Stimulated activated CD4-positive, alpha-beta T cell treated with anti-CD3 and anti-CD28 coated beads, Interleukin-4, amount 100 ng/mL, for 4 hours (primary cell): ENCODE data around the gene CUTC.
"Not testable (repeated sequence)": the region's sequence is repeated elsewhere in the genome, so short reads cannot be mapped to it uniquely, and the experiment has no call there.

Experiments
- DNase-seq, 2 experiments: peaks; one replicate each; pipeline ENCODE4 v3.0.0-alpha.2; 2020

The CUTC gene

DNA sequence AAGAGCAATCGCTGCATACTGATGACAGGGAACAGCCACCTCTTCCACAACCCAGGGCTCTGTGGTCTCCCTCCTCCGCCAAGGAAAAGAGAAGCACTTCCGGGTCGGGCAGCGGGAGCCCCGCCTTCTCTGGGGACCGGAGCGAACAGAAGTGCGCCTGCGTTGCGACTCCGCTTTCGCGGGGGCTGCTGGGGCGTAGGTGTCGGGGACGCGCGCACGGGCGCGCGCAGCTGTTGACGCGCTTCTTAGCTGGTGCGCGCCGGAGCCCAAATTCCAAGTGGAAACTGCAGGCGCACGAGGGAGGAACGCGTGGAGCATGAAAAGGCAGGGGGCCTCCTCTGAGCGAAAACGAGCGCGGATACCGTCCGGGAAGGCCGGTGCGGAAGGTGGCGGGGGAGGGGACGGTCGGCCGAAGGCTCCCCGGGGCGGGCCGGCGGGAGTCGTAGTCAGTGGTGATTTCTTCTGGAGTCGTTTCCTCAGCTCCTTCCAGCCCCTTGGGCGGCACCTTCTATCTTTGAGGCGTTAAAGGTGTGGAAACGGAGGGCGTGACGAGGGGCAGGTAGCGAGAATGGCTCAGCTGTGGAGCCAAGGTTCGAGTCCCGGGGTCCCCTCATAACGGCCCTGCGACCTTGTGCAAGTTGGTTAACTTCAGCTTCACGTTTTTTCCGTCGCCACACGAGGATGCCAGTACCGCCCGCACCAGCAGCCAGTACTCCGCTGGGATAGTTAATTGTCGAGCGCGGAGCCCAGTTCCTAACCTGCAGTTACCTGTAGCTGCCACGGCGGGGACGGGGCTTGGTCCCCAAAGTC, at the start of gene CUTC, which contains the start of gene COX15:
Gene CUTC, plus strand, starts transcription at position 202 of the 810 bp plus-strand sequence. Its CDS starts 115 bp downstream, at position 317.
Gene COX15, minus strand, starts transcription at position 95 of the 810 bp plus-strand sequence. Its CDS starts 78 bp downstream, at position 17.
- peak; percentile 90 to 95 for DNase-seq

DNA sequence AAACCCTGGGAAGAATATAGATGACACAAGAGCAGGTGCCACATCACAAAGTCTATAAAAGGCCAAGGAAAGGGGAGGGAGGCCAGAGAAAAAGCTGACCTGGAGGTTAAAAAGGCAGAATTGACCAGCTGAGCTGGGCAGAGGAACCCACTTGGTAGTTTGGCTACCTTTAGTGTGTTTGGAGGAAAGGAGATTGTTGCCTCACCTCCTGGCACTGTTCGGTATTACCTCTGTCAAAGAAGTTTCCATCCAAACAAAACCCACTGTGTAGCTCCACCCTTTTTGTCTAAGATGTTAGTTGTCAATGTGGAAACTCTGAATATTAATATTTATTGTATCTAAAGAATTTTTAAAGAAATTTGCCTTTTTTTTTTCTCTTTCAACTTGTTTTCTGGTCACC, 49.3 kb upstream of the CUTC start:
- no peak for DNase-seq

- DNase-seq, result no peak
Measured at GRCh38 chr10:99685597-99685967, 46.5 kb upstream of the CUTC start.

DNA sequence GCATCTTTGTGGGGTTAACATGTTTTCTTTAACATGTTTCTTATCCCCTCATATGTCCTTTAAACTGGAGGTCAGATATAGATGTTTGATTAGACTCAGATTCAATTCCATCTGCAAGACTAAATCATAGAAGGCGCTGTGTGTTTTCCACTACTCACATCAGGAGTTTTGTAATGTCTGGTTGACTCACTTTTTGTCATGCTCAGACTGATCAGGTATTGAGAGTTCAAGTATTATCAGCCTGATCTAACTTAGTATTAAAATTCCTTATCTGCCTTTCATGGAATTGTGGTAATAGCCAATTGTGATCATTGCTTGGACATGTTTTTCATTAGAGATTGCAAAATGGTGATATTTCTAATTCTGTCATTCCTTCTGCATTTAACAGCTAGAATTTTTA, 42.6 kb upstream of the CUTC start:
- no peak for DNase-seq

GRCh38 chr10:99693933-99694583, 38.0 kb upstream of the CUTC start:
- DNase-seq, result no peak

- no peak for DNase-seq
Measured at GRCh38 chr10:99695761-99696160, 36.3 kb upstream of the CUTC start.

DNA sequence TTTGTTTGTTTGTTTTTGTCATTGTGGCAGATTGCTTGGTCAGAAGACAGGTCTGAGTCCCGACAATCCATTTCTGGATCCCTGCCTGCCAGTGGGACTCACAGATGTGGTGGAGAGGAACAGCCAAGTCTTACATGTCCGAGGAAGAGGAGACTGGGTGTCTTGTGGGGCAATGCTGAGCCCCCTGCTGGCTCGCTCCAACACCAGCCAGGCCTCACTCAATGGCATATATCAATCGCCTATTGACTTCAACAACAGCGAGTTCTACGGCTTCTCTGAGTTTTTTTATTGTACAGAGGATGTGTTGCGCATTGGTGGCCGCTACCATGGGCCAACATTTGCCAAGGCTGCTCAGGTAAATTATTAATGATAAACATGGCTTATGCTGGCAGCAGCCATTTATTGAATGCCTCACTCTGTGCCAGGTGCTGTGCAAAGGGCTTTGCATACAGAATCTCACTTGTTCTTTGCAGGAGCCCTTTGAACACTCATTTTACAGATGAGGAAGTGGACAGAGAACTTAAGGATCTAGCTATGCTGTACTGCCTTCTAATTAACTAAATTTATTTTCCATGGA, 33.4 kb upstream of the CUTC start:
- DNase-seq, result no peak

GRCh38 chr10:99700649-99701048, 31.4 kb upstream of the CUTC start:
- DNase-seq, result no peak

GRCh38 chr10:99708428-99709012, 23.5 kb upstream of the CUTC start:
- DNase-seq, result no peak

DNA sequence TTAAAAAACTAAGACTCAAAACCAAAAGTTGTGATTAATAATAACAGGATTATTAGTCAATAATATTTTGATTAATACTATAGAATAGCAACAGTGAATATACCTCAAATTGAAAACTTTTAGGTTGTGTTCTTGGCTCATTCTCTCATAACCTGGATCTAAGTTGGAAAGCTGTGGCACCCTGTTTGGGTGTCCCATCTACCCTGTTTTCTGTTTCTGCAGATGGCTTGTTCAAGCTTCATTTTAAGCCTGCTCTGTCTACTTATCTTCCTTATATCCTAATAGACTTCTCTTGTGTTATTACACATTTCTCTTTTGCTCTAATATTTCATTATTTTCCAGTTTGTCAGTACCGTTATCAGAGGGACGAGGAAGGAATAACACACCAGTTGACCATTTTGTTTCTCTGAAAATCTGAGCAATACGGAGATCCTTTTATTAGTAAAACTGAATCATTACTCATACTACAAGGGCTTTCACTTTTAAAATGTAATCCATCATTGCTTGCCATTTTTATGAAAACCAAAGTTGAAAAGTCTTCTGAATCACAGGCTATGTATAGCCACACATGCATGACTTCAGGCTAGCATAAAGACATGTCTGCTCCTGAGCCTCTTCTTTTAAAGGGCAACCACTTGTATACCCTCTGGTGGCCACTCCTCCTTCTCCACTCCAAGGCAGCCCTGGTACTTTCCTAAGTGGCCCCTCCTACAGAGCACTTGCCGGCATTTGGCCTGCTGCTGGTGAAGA, 22.4 kb upstream of the CUTC start:
- DNase-seq, result no peak

- DNase-seq, result peak in 1 of 2 experiments; percentile 3
Measured at GRCh38 chr10:99711129-99711719, 20.8 kb upstream of the CUTC start.

DNA sequence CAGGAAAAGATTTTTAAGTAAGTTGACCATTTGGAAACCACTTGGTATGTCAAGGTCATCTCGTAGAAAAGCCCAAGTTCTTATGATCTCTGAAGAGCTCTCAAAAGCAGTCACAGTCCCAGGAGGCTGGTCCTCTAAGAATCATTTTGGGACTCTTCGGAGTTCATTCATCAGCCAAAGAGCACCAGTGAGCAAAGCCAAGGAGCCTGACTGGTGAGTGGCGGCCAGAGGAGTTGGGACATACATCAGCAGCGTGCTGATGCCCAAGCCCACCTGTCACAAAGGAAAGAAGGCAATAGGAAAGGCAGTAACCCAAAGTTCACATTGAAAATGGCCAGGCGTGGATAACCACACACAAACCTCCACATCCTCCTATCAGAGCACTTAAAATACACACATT, 17.6 kb upstream of the CUTC start:
- DNase-seq, result no peak

DNA sequence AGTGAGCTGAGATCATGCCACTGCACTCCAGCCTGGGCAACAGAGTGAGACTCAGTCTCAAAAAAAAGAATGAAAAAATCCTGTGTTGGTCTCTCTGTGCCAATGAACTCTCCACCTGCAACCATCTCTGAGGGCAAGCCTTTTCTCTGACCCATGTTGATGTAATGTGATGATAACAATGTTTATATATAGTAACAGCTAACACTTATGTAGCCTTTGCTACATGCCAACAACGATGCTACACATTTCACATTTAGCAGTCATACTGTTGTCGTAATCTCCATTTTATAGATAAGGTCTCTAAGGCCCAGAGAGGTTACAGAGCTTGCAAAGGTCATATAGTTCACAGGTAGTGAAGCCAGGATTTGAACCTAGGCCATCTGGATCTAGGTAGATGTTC, 11.6 kb upstream of the CUTC start:
- DNase-seq, result no peak

- no peak for DNase-seq
Measured at GRCh38 chr10:99730026-99730425, 2.0 kb upstream of the CUTC start.

DNA sequence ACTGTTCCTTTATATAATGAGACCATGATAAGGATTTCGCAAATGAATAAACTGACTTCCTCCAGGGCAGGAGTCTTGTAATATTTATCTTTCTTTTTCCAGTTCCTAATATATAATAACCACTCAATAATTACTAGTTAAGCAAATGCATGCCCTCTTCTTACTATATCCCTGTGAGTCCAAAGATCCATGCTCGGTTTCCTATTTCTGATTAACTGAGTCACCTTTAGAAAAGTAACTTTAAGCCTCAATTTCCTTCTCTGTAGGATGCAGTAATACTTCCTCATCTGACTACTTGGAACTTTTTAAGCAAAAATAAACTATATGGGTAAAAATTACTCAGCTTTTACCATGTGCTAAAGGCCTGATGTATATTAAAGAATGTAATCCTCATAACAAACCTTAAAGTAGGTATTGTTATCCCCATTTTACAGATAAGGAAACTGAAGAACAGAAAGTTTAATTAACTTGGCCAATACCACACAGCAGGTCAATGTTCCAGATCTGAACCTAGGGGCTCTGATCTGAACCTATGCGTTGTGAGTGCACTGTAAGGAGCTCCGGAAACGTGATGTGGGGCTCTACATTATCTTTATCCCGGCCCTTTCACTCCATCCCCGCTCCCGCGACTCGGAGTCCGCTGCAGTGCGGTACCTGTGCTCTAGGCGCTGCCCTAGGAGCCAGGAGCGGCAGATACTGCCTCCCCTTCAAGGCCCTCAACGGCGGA, 565 bp upstream of the CUTC start:
- no peak for DNase-seq

DNA sequence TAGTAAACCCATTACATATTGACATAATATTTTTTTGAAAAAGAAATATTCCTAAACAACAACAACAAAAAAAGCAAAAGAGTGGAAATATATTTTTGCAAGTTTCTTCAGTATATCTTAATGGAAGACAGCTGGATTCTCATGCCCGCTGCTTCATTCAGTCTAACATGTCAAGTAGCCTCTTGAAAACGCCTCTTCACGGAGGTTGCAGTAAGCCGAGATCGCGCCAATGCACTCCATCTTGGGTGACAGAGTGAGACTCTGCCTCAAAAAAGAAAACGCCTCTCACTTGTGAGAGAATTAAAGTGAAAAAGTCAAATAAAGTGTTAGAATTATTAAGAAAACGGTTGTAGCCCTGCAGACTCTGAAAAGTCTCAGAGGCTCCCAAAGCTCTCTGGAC, 1.3 kb downstream of the CUTC start:
- DNase-seq, result no peak

DNA sequence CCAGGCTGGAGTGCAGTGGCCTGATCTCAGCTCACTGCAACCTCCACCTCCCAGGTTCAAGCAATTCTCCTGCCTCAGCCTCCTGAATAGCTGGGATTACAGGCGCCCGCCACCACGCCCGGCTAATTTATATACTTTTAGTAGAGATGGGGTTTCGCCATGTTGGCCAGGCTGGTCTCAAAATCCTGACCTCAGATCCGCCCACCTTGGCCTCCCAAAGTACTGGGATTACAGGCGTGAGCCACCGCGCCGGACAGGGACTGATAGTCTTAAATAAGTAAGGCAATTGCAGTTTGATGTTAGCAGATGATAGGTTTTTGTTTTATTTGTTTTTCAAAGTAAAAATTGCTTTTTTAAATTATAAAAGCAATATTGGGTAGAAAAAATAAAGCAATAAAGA, 2.1 kb downstream of the CUTC start:
- DNase-seq, result not testable (repeated sequence)

GRCh38 chr10:99740260-99740659, 8.2 kb downstream of the CUTC start:
- DNase-seq, result no peak

DNA sequence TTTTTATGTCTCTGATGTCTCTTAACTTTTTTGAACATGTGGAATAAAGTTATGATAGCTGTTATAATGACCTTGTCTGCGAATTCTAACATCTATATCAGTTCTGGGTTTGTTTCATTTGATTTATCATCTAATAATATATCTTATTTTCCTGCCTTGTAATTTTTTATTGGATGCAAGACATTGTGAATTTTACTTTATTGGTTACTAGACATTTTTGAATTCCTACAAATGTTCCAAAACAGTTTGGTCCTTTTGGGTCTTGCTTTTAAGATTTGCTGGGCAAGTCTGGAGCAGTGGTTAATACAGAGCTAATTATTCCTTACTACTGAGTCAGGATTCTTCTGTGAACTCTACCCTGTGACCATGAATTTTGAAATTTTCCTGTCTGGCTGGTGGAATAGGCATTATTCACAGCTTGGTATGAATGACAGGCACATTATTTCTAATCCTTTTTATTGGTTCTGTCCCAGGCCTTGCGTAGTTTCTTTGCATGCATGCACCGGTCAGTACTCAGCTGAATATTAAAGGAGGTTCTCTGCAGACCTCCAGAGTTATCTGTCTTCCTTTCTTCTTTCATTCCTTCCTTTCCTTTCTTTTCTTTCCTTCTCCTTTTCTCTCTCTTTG, 9.0 kb downstream of the CUTC start:
- no peak for DNase-seq

- DNase-seq, result no peak
Measured at GRCh38 chr10:99742254-99742653, 10.2 kb downstream of the CUTC start.

DNA sequence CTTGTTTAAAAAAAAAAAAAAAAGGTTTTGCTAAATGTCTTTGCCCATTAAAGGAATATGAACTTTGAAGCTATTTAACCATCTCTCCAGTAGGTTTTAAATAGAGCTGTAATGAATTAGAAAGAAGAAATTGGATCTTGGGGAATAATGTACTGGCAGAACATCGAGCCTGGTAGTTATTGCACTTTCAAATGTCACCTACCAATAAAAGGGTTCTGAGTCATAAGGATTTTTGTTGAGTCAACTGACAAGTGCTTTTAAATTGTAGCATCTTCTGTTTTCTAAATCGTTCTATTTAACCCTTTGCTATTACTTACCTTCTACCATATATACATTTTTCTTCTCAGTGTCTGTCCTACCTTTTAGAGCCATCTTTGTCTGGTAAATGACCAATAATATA, 10.7 kb downstream of the CUTC start:
- no peak for DNase-seq
